ENCODE measurements around the gene ALK.

The ALK gene

GRCh38 chr2:29783666-29784065 is 137.7 kb downstream of the ALK start:
- no peak for TF ChIP-seq TCF12 (IDR thresholded peaks at IDR 0.05; ENCODE audit: low read depth)
- no peak for TF ChIP-seq ZBTB7A (IDR thresholded peaks at IDR 0.05; ENCODE audit: low read depth)
- TF ChIP-seq CEBPB (IDR thresholded peaks at IDR 0.05), result no peak
- no peak for TF ChIP-seq CREB1 (IDR thresholded peaks at IDR 0.05; ENCODE audit: low read depth)
- no peak for TF ChIP-seq EGR1 (IDR thresholded peaks at IDR 0.05)
- TF ChIP-seq FOXM1 (IDR thresholded peaks at IDR 0.05; ENCODE audit: borderline replicate concordance, low read depth), result no peak
- no peak for TF ChIP-seq YY1 (IDR thresholded peaks at IDR 0.05; ENCODE audit: low read depth)
- TF ChIP-seq TEAD4 (IDR thresholded peaks at IDR 0.05), result no peak
- TF ChIP-seq, protein P1, sequence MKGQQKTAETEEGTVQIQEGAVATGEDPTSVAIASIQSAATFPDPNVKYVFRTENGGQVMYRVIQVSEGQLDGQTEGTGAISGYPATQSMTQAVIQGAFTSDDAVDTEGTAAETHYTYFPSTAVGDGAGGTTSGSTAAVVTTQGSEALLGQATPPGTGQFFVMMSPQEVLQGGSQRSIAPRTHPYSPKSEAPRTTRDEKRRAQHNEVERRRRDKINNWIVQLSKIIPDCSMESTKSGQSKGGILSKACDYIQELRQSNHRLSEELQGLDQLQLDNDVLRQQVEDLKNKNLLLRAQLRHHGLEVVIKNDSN (IDR thresholded peaks at IDR 0.05), result no peak
- TF ChIP-seq RAD21 (IDR thresholded peaks at IDR 0.05; ENCODE audit: low read depth), result no peak
- no peak for TF ChIP-seq TAF1 (IDR thresholded peaks at IDR 0.05; ENCODE audit: low read depth)
- TF ChIP-seq EP300 (IDR thresholded peaks at IDR 0.05; ENCODE audit: borderline replicate concordance), result no peak
- TF ChIP-seq, protein P2, sequence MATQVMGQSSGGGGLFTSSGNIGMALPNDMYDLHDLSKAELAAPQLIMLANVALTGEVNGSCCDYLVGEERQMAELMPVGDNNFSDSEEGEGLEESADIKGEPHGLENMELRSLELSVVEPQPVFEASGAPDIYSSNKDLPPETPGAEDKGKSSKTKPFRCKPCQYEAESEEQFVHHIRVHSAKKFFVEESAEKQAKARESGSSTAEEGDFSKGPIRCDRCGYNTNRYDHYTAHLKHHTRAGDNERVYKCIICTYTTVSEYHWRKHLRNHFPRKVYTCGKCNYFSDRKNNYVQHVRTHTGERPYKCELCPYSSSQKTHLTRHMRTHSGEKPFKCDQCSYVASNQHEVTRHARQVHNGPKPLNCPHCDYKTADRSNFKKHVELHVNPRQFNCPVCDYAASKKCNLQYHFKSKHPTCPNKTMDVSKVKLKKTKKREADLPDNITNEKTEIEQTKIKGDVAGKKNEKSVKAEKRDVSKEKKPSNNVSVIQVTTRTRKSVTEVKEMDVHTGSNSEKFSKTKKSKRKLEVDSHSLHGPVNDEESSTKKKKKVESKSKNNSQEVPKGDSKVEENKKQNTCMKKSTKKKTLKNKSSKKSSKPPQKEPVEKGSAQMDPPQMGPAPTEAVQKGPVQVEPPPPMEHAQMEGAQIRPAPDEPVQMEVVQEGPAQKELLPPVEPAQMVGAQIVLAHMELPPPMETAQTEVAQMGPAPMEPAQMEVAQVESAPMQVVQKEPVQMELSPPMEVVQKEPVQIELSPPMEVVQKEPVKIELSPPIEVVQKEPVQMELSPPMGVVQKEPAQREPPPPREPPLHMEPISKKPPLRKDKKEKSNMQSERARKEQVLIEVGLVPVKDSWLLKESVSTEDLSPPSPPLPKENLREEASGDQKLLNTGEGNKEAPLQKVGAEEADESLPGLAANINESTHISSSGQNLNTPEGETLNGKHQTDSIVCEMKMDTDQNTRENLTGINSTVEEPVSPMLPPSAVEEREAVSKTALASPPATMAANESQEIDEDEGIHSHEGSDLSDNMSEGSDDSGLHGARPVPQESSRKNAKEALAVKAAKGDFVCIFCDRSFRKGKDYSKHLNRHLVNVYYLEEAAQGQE (IDR thresholded peaks at IDR 0.05; ENCODE audit: low read depth), result no peak
- TF ChIP-seq NFIC (IDR thresholded peaks at IDR 0.05), result no peak
- TF ChIP-seq, protein P3, sequence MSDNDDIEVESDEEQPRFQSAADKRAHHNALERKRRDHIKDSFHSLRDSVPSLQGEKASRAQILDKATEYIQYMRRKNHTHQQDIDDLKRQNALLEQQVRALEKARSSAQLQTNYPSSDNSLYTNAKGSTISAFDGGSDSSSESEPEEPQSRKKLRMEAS (IDR thresholded peaks at IDR 0.05), result no peak

GRCh38 chr2:29782549-29783458 is 138.6 kb downstream of the ALK start:
- no peak for TF ChIP-seq FOXM1 (IDR thresholded peaks at IDR 0.05; ENCODE audit: borderline replicate concordance, low read depth)

GRCh38 chr2:29782087-29782486 is 139.3 kb downstream of the ALK start:
- TF ChIP-seq NFIC (IDR thresholded peaks at IDR 0.05), result no peak
- TF ChIP-seq YY1 (IDR thresholded peaks at IDR 0.05; ENCODE audit: low read depth), result no peak
- TF ChIP-seq ZBTB7A (IDR thresholded peaks at IDR 0.05; ENCODE audit: low read depth), result no peak
- no peak for TF ChIP-seq EGR1 (IDR thresholded peaks at IDR 0.05)

DNA sequence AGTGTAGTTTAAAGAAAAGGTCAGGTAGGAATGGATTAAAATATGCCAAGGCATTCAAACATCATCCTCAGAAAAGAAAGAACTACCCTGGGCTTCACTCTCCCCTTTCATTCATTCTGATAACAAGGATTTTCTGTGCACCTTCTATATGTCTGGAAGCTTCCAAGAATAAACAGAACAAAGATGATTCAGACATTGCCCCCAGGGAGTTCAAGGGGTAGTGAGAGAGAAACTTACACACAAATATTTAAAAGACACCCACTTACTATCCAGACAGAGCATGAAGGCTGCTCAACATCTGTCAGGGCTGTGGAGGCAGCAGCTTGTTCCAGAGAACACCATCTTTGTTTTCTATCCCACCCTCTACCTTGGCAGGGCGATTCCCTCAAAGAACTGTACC is 140.5 kb downstream of the ALK start:
- TF ChIP-seq EP300 (IDR thresholded peaks at IDR 0.05; ENCODE audit: borderline replicate concordance) (no peak), YY1 (IDR thresholded peaks at IDR 0.05; ENCODE audit: low read depth) (no peak), EGR1 (IDR thresholded peaks at IDR 0.05) (no peak)
- TF ChIP-seq, protein P3 (IDR thresholded peaks at IDR 0.05), result no peak

DNA sequence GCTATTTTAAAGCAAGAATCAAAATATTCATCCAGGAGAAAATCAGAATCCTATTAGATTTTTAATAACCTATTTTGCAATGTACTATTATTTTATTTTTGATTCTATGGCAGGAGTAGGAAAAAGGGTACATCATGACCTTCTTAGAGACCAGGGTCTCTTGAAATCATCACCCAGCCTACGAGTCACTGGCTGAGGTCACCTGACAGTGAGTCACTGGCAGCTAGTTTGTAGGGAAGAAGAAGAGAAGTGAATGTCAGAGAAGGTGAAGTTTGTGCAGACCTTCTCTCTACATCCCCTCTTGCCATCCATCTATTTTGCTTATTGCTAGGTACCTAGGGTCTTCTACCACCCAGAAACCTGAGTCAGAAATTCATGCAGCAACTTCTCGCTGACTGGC is 144.2 kb downstream of the ALK start:
- no peak for TF ChIP-seq TEAD4 (IDR thresholded peaks at IDR 0.05)
- TF ChIP-seq, protein P1 (IDR thresholded peaks at IDR 0.05), result no peak
- no peak for TF ChIP-seq CEBPB (IDR thresholded peaks at IDR 0.05)
- TF ChIP-seq, protein P3 (IDR thresholded peaks at IDR 0.05), result no peak
- TF ChIP-seq NFIC (IDR thresholded peaks at IDR 0.05), result no peak
- no peak for TF ChIP-seq EGR1 (IDR thresholded peaks at IDR 0.05)

DNA sequence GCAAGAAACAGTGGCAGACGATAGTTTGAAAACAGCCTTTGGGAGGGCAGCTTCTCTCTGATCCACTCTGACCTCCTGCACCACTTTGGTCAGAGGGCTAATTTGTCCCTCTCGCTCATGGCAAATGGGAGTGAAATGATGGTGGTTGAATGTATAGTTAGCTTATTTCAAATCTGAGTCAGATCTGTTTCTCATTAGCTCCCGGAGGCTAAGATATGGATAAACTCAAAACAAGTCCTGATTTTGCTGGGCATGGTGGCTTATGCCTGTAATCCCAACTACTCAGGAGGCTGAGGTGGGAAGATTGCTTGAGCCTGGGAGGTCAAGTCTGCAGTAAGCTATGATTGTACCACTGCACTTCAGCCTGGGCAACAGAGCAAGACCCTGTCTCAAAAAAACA is 145.0 kb downstream of the ALK start:
- no peak for TF ChIP-seq ZBTB7A (IDR thresholded peaks at IDR 0.05; ENCODE audit: low read depth)
- TF ChIP-seq TCF12 (IDR thresholded peaks at IDR 0.05; ENCODE audit: low read depth), result no peak
- TF ChIP-seq CREB1 (IDR thresholded peaks at IDR 0.05; ENCODE audit: low read depth), result no peak
- TF ChIP-seq TAF1 (IDR thresholded peaks at IDR 0.05; ENCODE audit: low read depth), result no peak
- TF ChIP-seq NFIC (IDR thresholded peaks at IDR 0.05), result no peak
- TF ChIP-seq FOXM1 (IDR thresholded peaks at IDR 0.05; ENCODE audit: borderline replicate concordance, low read depth), result no peak
- TF ChIP-seq, protein P2 (IDR thresholded peaks at IDR 0.05; ENCODE audit: low read depth), result no peak
- no peak for TF ChIP-seq EGR1 (IDR thresholded peaks at IDR 0.05)
- no peak for TF ChIP-seq CEBPB (IDR thresholded peaks at IDR 0.05)
- TF ChIP-seq RAD21 (IDR thresholded peaks at IDR 0.05; ENCODE audit: low read depth), result no peak

All from Ishikawa (cell line).